HG03060 (cell line): Measurements from ENCODE around the gene NPIPB4.

Experiments used
- ATAC-seq: cut with Tn5 transposase; IDR thresholded peaks from one replicate; pipeline ENCODE4 v1.9.1; 2021; ENCODE audit warnings: low read depth, moderate number of reproducible peaks; ENCODE audit not compliant: unreplicated experiment

NPIPB4 gene

DNA sequence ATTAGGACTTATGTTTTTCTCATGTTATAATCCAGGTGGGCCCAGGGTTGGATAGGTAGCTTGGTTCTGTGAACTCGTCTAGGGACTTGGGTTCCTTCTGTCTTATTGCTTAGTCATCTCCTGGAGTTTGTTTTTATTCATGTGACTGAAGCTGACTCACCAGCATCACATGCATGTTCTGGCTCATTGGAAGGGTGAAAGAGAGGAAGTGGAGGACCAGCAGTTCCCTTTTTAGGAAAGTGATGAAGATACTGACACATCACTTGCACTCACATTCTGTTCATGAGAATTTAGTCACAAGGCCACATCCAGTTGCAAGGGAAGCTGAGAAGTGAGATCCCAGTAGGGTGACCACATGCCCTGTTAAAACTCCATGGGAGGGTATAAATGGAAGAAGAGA, 67.0 kb downstream of the NPIPB4 start:
- ATAC-seq: peak; percentile 82
